Subcutaneous abdominal adipose tissue (tissue), 5 donors: ENCODE results near the gene TMEM88.
A peak's percentile ranks its signal among the peaks of the same experiment; 100 is the strongest.

ENCODE experiments used
- H3K27ac ChIP-seq: one replicate; pipeline ENCODE4 v1.7.0; 2013; ENCODE audit warnings: low read depth, mild to moderate bottlenecking, inconsistent platforms, low read length, moderate library complexity
- H3K27me3 ChIP-seq, 5 donors: one replicate each; pipeline ENCODE4 v1.7.0; 2013; ENCODE audit warnings: low read length in 5 of 5, inconsistent platforms in 1 of 5; ENCODE audit not compliant: control insufficient read depth in 5 of 5, insufficient read depth in 4 of 5
- H3K36me3 ChIP-seq, 5 donors: one replicate each; pipeline ENCODE4 v1.7.0; 2013; ENCODE audit warnings: low read length in 5 of 5; ENCODE audit not compliant: control insufficient read depth in 5 of 5, insufficient read depth in 5 of 5
- H3K4me1 ChIP-seq, 5 donors: one replicate each; pipeline ENCODE4 v1.7.0; 2013; ENCODE audit warnings: low read length in 5 of 5, mild to moderate bottlenecking in 3 of 5, moderate library complexity in 1 of 5; ENCODE audit not compliant: control insufficient read depth in 5 of 5, insufficient read depth in 5 of 5
- H3K4me3 ChIP-seq, 5 donors: one replicate each; pipeline ENCODE4 v1.7.0; 2013; ENCODE audit warnings: low read length in 5 of 5, low read depth in 1 of 5
- H3K9ac ChIP-seq, 5 donors: one replicate each; pipeline ENCODE4 v1.7.0; 2013; ENCODE audit warnings: low read length in 5 of 5, mild to moderate bottlenecking in 4 of 5, moderate library complexity in 3 of 5
- H3K9me3 ChIP-seq, 5 donors: one replicate each; pipeline ENCODE4 v1.7.0; 2013; ENCODE audit warnings: low read length in 5 of 5; ENCODE audit not compliant: control insufficient read depth in 5 of 5
- donor health status: healthy.
- donor health status: healthy.
- donor health status: healthy.
- donor health status: healthy.
- donor health status: healthy.

The TMEM88 gene

GRCh38 chr17:7849130-7849750 is 5.6 kb upstream of the TMEM88 start:
- H3K27ac ChIP-seq: no peak overlapping the region
- no peaks in the 10 kb centered on the region for H3K9me3 ChIP-seq
- peaks cover 2 to 29% (median 22%) of the 10 kb centered on the region in 5 donors for H3K4me1 ChIP-seq
- H3K4me3 ChIP-seq: no peak overlapping the region
- no peak overlapping the region for H3K9ac ChIP-seq
- H3K36me3 ChIP-seq: peaks cover 0 to 76% (median 71%) of the 10 kb centered on the region in 5 donors
- no peaks in the 10 kb centered on the region for H3K27me3 ChIP-seq

- H3K9ac ChIP-seq: no peak overlapping the region
- H3K4me3 ChIP-seq: no peak overlapping the region
- no peak overlapping the region for H3K27ac ChIP-seq
- H3K36me3 ChIP-seq: peaks cover 0 to 76% (median 71%) of the 10 kb centered on the region in 5 donors
- H3K27me3 ChIP-seq: no peaks in the 10 kb centered on the region
- H3K4me1 ChIP-seq: peaks cover 0 to 25% (median 18%) of the 10 kb centered on the region in 5 donors
- H3K9me3 ChIP-seq: no peaks in the 10 kb centered on the region
These were observed 4.9 kb upstream of the TMEM88 start for GRCh38 chr17:7849751-7850504.

- Histone ChIP-seq H3K9me3 (no peaks in the 10 kb centered on the region), H3K4me1 (peaks cover 0 to 27% (median 19%) of the 10 kb centered on the region in 5 donors), H3K27ac (no peak overlapping the region), H3K4me3 (peak overlapping the region in 3 of 5 donors; percentile 1 to 23 (median 6)), H3K9ac (no peak overlapping the region), H3K36me3 (peaks cover 0 to 74% (median 67%) of the 10 kb centered on the region in 5 donors), H3K27me3 (no peaks in the 10 kb centered on the region)
These were observed 4.0 kb upstream of the TMEM88 start for GRCh38 chr17:7850701-7851437.

DNA sequence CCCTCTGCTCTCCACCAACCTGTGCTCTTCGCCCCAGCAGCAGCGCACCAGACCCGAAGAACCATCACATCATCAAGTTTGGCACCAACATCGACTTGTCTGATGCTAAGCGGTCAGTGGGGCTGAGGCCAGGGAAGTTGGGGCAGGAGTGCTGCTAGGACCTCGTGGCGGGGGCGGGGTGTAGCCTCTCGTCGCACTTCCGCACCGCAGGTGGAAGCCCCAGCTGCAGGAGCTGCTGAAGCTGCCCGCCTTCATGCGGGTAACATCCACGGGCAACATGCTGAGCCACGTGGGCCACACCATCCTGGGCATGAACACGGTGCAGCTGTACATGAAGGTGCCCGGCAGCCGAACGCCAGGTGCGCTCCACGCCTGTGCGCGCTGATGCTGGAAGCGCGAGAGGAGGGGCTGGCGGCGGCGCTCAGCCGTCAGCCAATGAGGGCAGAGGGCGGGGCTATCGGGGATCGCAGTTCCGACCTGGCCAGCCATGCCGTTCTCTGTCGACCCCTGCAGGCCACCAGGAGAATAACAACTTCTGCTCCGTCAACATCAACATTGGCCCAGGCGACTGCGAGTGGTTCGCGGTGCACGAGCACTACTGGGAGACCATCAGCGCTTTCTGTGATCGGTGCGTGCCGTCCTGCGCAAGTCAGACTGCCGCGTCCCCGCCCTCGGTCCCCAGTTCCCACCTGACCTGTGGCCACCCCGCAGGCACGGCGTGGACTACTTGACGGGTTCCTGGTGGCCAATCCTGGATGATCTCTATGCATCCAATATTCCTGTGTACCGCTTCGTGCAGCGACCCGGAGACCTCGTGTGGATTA is 3.2 kb upstream of the TMEM88 start:
- H3K9me3 ChIP-seq: no peaks in the 10 kb centered on the region
- H3K27me3 ChIP-seq: no peaks in the 10 kb centered on the region
- H3K36me3 ChIP-seq: peaks cover 0 to 67% (median 60%) of the 10 kb centered on the region in 5 donors
- peak overlapping the region in 3 of 5 donors; percentile 17 to 23 (median 18) for H3K4me3 ChIP-seq
- H3K4me1 ChIP-seq: peaks cover 0 to 34% (median 26%) of the 10 kb centered on the region in 5 donors
- H3K27ac ChIP-seq: no peak overlapping the region
- no peak overlapping the region for H3K9ac ChIP-seq

GRCh38 chr17:7852262-7852670 is 2.6 kb upstream of the TMEM88 start:
- H3K36me3 ChIP-seq: peaks cover 0 to 61% (median 54%) of the 10 kb centered on the region in 5 donors

GRCh38 chr17:7852919-7853690 is 1.8 kb upstream of the TMEM88 start:
- no peak overlapping the region for H3K27ac ChIP-seq

More at GRCh38 chr17:7852262-7852670, 2.6 kb upstream of the TMEM88 start:
- H3K4me1 ChIP-seq: peaks cover 0 to 38% (median 30%) of the 10 kb centered on the region in 5 donors
- H3K27me3 ChIP-seq: no peaks in the 10 kb centered on the region
- H3K27ac ChIP-seq: no peak overlapping the region
- H3K4me3 ChIP-seq: peak overlapping the region in 1 of 5 donors; percentile 11
- H3K9ac ChIP-seq: no peak overlapping the region
- no peaks in the 10 kb centered on the region for H3K9me3 ChIP-seq

GRCh38 chr17:7853691-7854038 is 1.2 kb upstream of the TMEM88 start:
- no peak overlapping the region for H3K9ac ChIP-seq
- H3K27me3 ChIP-seq: no peaks in the 10 kb centered on the region
- no peak overlapping the region for H3K27ac ChIP-seq
- peaks cover 0 to 51% (median 46%) of the 10 kb centered on the region in 5 donors for H3K36me3 ChIP-seq
- H3K4me1 ChIP-seq: peaks cover 3 to 51% (median 38%) of the 10 kb centered on the region in 5 donors
- H3K4me3 ChIP-seq: no peak overlapping the region
- no peaks in the 10 kb centered on the region for H3K9me3 ChIP-seq

More at GRCh38 chr17:7852919-7853690, 1.8 kb upstream of the TMEM88 start:
- H3K36me3 ChIP-seq: peaks cover 0 to 54% (median 49%) of the 10 kb centered on the region in 5 donors
- H3K4me1 ChIP-seq: peaks cover 3 to 45% (median 32%) of the 10 kb centered on the region in 5 donors
- H3K9me3 ChIP-seq: no peaks in the 10 kb centered on the region
- H3K27me3 ChIP-seq: no peaks in the 10 kb centered on the region
- no peak overlapping the region for H3K4me3 ChIP-seq
- no peak overlapping the region for H3K9ac ChIP-seq

DNA sequence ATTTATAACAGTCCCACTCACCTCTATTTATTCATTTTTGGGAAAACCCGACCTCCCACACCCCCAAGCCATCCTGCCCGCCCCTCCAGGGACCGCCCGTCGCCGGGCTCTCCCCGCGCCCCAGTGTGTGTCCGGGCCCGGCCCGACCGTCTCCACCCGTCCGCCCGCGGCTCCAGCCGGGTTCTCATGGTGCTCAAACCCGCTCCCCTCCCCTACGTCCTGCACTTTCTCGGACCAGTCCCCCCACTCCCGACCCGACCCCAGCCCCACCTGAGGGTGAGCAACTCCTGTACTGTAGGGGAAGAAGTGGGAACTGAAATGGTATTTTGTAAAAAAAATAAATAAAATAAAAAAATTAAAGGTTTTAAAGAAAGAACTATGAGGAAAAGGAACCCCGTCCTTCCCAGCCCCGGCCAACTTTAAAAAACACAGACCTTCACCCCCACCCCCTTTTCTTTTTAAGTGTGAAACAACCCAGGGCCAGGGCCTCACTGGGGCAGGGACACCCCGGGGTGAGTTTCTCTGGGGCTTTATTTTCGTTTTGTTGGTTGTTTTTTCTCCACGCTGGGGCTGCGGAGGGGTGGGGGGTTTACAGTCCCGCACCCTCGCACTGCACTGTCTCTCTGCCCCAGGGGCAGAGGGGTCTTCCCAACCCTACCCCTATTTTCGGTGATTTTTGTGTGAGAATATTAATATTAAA is 638 bp upstream of the TMEM88 start:
- Histone ChIP-seq H3K9ac (no peak overlapping the region), H3K4me1 (peaks cover 5 to 55% (median 44%) of the 10 kb centered on the region in 5 donors), H3K27ac (no peak overlapping the region), H3K4me3 (peak overlapping the region in 2 of 5 donors; percentile 23 to 84), H3K9me3 (no peaks in the 10 kb centered on the region), H3K27me3 (no peaks in the 10 kb centered on the region), H3K36me3 (peaks cover 0 to 49% (median 42%) of the 10 kb centered on the region in 5 donors)
